GM21737 (cell line): Measurements from ENCODE around the gene TPRN.
"Not testable (repeated sequence)": the region's sequence is repeated elsewhere in the genome, so short reads cannot be mapped to it uniquely, and the experiment has no call there.

Source experiments
- ATAC-seq: cut with Tn5 transposase; IDR thresholded peaks from one replicate; pipeline ENCODE4 v1.9.1; 2021; ENCODE audit warnings: mild to moderate bottlenecking, moderate library complexity; ENCODE audit not compliant: unreplicated experiment

The TPRN gene

GRCh38 chr9:137200311-137201204 is at the start of gene TPRN:
Gene TPRN, minus strand, starts transcription at chr9:137200741. Its CDS starts 30 bp downstream, at chr9:137200711.
- peak; percentile 82 for ATAC-seq

- no peak for ATAC-seq
Observed at GRCh38 chr9:137247916-137248175, 47.3 kb upstream of the TPRN start.

GRCh38 chr9:137247135-137247915 is 46.8 kb upstream of the TPRN start:
- ATAC-seq: no peak

- no peak for ATAC-seq
Observed at GRCh38 chr9:137245450-137246421, 45.2 kb upstream of the TPRN start.

GRCh38 chr9:137244486-137245449 is 44.2 kb upstream of the TPRN start:
- no peak for ATAC-seq

- no peak for ATAC-seq
Observed at GRCh38 chr9:137243626-137244485, 43.3 kb upstream of the TPRN start.

- ATAC-seq: not testable (repeated sequence)
Observed at GRCh38 chr9:137243266-137243625, 42.7 kb upstream of the TPRN start.

GRCh38 chr9:137242269-137243203 is 42.0 kb upstream of the TPRN start:
- ATAC-seq: no peak

- ATAC-seq: no peak
Observed at GRCh38 chr9:137241490-137242268, 41.1 kb upstream of the TPRN start.

- peak; percentile 62 for ATAC-seq
Observed at GRCh38 chr9:137240841-137241489, 40.4 kb upstream of the TPRN start, which contains the start of gene TUBB4B. Gene TUBB4B, plus strand, starts transcription at chr9:137241287. Its CDS starts 74 bp downstream, at chr9:137241361.

- ATAC-seq: peak; percentile 25
Observed at GRCh38 chr9:137240318-137240840, 39.8 kb upstream of the TPRN start.

GRCh38 chr9:137239541-137240200 is 39.1 kb upstream of the TPRN start:
- not testable (repeated sequence) for ATAC-seq

GRCh38 chr9:137237759-137238726 is 37.5 kb upstream of the TPRN start:
- ATAC-seq: no peak

GRCh38 chr9:137236936-137237421 is 36.4 kb upstream of the TPRN start:
- no peak for ATAC-seq
